Measurements from ENCODE around the gene ISLR. TPM values are rescaled to one million over a fixed set of nuclear protein-coding genes. Genes with fewer than 3 reads are reported as not detected.

Gene ISLR
- total RNA-seq, 8 experiments from 2014 or later, result 0.54 to 278 (median 1.5) TPM

GRCh38 chr15:74193905-74194304, 20.4 kb downstream of the ISLR start:
- Histone ChIP-seq H3K4me1 (replicated peaks in 1 of 2) (peaks cover 7 to 8% of the 10 kb centered on the region in 2 donors), H3K27ac (no peak overlapping the region), H3K4me3 (no peak overlapping the region)
- in situ Hi-C loops (cut with MboI; ENCODE audit: low pct_unique_long_range_greater_than_20kb in 2 of 9, low sequenced_read_pairs in 9 of 9, unreplicated experiment in 9 of 9), result no loop called here
- WGBS, 10 experiments, result 58 to 100% (median 80%) methylated on average over 2 to 4 of the region's 6 CpGs; no CpG with 5 or more reads in 7 of the 10 experiments
- ATAC-seq (replicated peaks in 6 of 8), result no peak

GRCh38 chr15:74194572-74195559, 21.4 kb downstream of the ISLR start:
- H3K4me3 ChIP-seq, result no peak overlapping the region
- no peak for ATAC-seq (replicated peaks in 6 of 8)
- 92 to 100% (median 94%) methylated on average over 1 to 7 of the region's 13 CpGs; no CpG with 5 or more reads in 2 of the 10 experiments for WGBS, 10 experiments
- in situ Hi-C loops (cut with MboI; ENCODE audit: low pct_unique_long_range_greater_than_20kb in 2 of 9, low sequenced_read_pairs in 9 of 9, unreplicated experiment in 9 of 9), result no loop called here
- peaks cover 8 to 12% of the 10 kb centered on the region in 2 donors for H3K4me1 ChIP-seq (replicated peaks in 1 of 2)
- no peak overlapping the region for H3K27ac ChIP-seq

GRCh38 chr15:74196175-74196574, 22.7 kb downstream of the ISLR start:
- in situ Hi-C loops (cut with MboI; ENCODE audit: low pct_unique_long_range_greater_than_20kb in 2 of 9, low sequenced_read_pairs in 9 of 9, unreplicated experiment in 9 of 9), result no loop called here
- peaks cover 21 to 25% of the 10 kb centered on the region in 2 donors for H3K4me1 ChIP-seq (replicated peaks in 1 of 2)
- H3K27ac ChIP-seq, result no peak overlapping the region
- WGBS, 10 experiments, result 0 to 100% (median 10%) methylated on average over 1 to 6 of the region's 7 CpGs; no CpG with 5 or more reads in 5 of the 10 experiments
- peak in 6 of 8 experiments; percentile 37 to 73 (median 46) for ATAC-seq (replicated peaks in 6 of 8)
- H3K4me3 ChIP-seq, result no peak overlapping the region

DNA sequence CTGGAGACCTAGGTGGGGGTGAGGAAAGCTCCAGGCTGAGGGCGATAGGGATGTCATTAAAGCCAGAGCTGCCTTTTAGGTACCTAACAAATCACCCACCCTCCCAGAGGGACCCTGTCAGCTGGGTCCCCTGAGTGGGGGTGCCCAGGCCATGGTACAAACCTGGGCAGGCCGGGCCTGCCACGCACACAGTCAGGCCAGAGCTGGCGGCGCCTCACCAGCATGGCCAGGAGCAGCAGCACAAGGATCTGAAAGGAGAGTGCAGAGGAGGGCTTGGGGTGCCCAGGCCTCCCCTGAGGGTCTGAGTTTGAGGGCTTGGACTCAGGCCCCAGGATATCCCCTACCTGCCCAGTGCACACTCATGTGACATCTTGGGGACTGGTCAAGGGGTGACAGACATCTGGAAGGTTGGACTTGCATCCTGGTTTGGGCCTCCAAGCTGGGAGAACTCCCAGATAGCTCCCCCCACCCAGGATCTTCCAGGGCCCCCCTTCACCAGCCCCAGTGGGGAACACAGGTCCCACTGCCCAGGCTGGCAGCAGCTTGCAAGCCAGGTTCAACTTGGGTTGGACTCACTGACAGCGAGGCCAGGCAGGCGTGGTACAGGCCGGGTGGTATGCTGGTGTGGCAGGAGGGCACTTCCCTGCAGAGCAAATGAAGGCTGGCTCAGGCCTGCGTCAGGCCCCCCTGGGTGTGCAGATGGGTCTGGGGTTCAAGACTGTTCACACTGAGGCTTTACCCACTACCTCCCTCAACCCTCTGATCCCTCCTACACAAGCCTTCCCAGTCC, 23.9 kb downstream of the ISLR start:
- in situ Hi-C loops (cut with MboI; ENCODE audit: low pct_unique_long_range_greater_than_20kb in 2 of 9, low sequenced_read_pairs in 9 of 9, unreplicated experiment in 9 of 9), result no loop called here
- Histone ChIP-seq H3K4me3 (no peak overlapping the region), H3K27ac (no peak overlapping the region), H3K4me1 (replicated peaks in 1 of 2) (peaks cover 26 to 29% of the 10 kb centered on the region in 2 donors)
- ATAC-seq (replicated peaks in 6 of 8), result no peak
- 92 to 100% (median 100%) methylated on average over 1 to 4 of the region's 9 CpGs; no CpG with 5 or more reads in 7 of the 10 experiments for WGBS, 10 experiments

DNA sequence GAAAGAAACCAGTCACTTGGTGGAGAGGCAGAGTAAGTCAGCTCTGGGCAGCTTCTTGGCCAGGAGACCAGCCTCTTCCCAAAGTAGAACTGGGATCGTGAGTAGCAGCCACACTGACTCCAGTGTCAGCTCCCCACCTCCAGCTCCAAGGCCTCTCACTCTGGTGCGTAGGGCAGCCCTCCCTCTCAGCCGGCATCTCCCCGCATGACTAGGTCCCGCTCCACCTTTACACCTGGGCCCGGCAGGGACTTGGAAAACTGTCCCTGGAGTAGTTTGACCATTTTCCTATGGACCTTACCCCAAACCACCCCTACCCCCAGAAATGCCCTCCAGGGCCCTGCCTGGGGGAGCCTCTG, 25.8 kb downstream of the ISLR start:
- WGBS, 10 experiments, result 60 to 100% (median 100%) methylated on average over 1 to 3 of the region's 6 CpGs; no CpG with 5 or more reads in 5 of the 10 experiments
- in situ Hi-C loops (cut with MboI; ENCODE audit: low pct_unique_long_range_greater_than_20kb in 2 of 9, low sequenced_read_pairs in 9 of 9, unreplicated experiment in 9 of 9), result no loop called here
- no peak overlapping the region for H3K27ac ChIP-seq
- ATAC-seq (replicated peaks in 6 of 8), result no peak
- H3K4me1 ChIP-seq (replicated peaks in 1 of 2), result peaks cover 45 to 48% of the 10 kb centered on the region in 2 donors
- no peak overlapping the region for H3K4me3 ChIP-seq

- in situ Hi-C loops (cut with MboI; ENCODE audit: low pct_unique_long_range_greater_than_20kb in 2 of 9, low sequenced_read_pairs in 9 of 9, unreplicated experiment in 9 of 9), result no loop called here
- peak in 2 of 8 experiments; percentile 16 to 22 for ATAC-seq (replicated peaks in 6 of 8)
- H3K4me3 ChIP-seq, result peak overlapping the region in 1 of 5 donors; percentile 38
- H3K27ac ChIP-seq, result peak overlapping the region; percentile 74 to 86
- H3K4me1 ChIP-seq (replicated peaks in 1 of 2), result peaks cover 48 to 56% of the 10 kb centered on the region in 2 donors
- 20 to 80% (median 40%) methylated on average over 1 of the region's 1 CpG; no CpG with 5 or more reads in 7 of the 10 experiments for whole genome bisulfite sequencing, 10 experiments
Measured at GRCh38 chr15:74200412-74200815, 26.9 kb downstream of the ISLR start.

DNA sequence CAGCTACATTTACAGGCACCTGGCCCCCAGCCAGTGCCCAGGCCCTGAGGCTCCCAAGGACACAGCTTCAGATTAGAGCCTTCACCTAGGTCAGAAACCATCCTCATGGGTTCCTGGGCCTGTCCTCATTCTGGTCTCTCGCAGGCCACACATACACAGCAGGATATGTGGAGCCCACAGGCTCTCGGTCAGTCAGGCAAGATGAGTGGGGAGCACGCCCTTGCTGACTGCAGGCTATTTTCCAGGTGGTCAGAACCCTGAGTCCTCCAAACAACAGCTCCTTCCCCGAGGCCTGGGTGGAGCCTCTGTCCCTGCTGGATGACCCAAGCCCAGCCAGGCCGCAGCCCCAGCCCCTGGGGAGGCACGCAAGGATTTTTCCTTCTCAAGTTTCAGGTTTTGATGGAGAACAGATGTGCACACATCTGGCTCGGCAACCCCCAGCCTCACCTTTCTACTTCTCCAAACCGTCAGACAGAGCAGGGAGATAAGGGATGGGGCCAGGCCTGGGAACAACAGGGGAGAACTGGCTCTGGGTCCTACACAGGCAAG, 27.4 kb downstream of the ISLR start:
- Histone ChIP-seq H3K4me1 (replicated peaks in 1 of 2) (peaks cover 48 to 56% of the 10 kb centered on the region in 2 donors), H3K27ac (peak overlapping the region; percentile 74 to 86), H3K4me3 (peak overlapping the region in 2 of 5 donors; percentile 10 to 38)
- ATAC-seq (replicated peaks in 6 of 8), result peak in 3 of 8 experiments; percentile 11 to 54 (median 54)
- WGBS, 10 experiments, result 0 to 35% (median 20%) methylated on average over 1 to 3 of the region's 8 CpGs; no CpG with 5 or more reads in 7 of the 10 experiments
- in situ Hi-C loops (cut with MboI; ENCODE audit: low pct_unique_long_range_greater_than_20kb in 2 of 9, low sequenced_read_pairs in 9 of 9, unreplicated experiment in 9 of 9), result no loop called here

- peaks cover 48 to 56% of the 10 kb centered on the region in 2 donors for H3K4me1 ChIP-seq (replicated peaks in 1 of 2)
- WGBS, 10 experiments, result 21 to 100% (median 52%) methylated on average over 1 to 6 of the region's 7 CpGs; no CpG with 5 or more reads in 3 of the 10 experiments
- peak overlapping the region; percentile 74 to 86 for H3K27ac ChIP-seq
- ATAC-seq (replicated peaks in 6 of 8), result no peak
- peak overlapping the region in 4 of 5 donors; percentile 1 to 38 (median 16) for H3K4me3 ChIP-seq
- in situ Hi-C loops (cut with MboI; ENCODE audit: low pct_unique_long_range_greater_than_20kb in 2 of 9, low sequenced_read_pairs in 9 of 9, unreplicated experiment in 9 of 9), result no loop called here
Measured at GRCh38 chr15:74201710-74202420, 28.4 kb downstream of the ISLR start.

- Histone ChIP-seq H3K4me1 (replicated peaks in 1 of 2) (peaks cover 48 to 56% of the 10 kb centered on the region in 2 donors), H3K27ac (peak within 1 kb of the TSS; percentile 74 to 86), H3K4me3 (peak within 1 kb of the TSS in 4 of 5 donors; percentile 10 to 38 (median 17))
- in situ Hi-C loops (cut with MboI; ENCODE audit: low pct_unique_long_range_greater_than_20kb in 2 of 9, low sequenced_read_pairs in 9 of 9, unreplicated experiment in 9 of 9), result no loop called here
- 0 to 80% (median 48%) methylated on average over 1 to 4 of the region's 26 CpGs; no CpG with 5 or more reads in 4 of the 10 experiments for WGBS, 10 experiments
- peak in 7 of 8 experiments; percentile 2 to 78 (median 77) for ATAC-seq (replicated peaks in 6 of 8)
Measured at GRCh38 chr15:74202452-74203401, 29.2 kb downstream of the ISLR start, which contains the start of gene STRA6. TSS of gene STRA6 (minus strand) at chr15:74202787. CDS start at chr15:74202267, 520 bp downstream.

- peak overlapping the region; percentile 74 to 86 for H3K27ac ChIP-seq
- WGBS, 10 experiments, result 0 to 40% (median 0%) methylated on average over 1 of the region's 10 CpGs; no CpG with 5 or more reads in 7 of the 10 experiments
- ATAC-seq (replicated peaks in 6 of 8), result peak; percentile 25 to 76 (median 62)
- H3K4me3 ChIP-seq, result peak overlapping the region in 2 of 5 donors; percentile 21 to 38
- in situ Hi-C loops (cut with MboI; ENCODE audit: low pct_unique_long_range_greater_than_20kb in 2 of 9, low sequenced_read_pairs in 9 of 9, unreplicated experiment in 9 of 9), result no loop called here
- peaks cover 55 to 63% of the 10 kb centered on the region in 2 donors for H3K4me1 ChIP-seq (replicated peaks in 1 of 2)
Measured at GRCh38 chr15:74203914-74204431, 30.5 kb downstream of the ISLR start.

GRCh38 chr15:74205582-74205947, 32.1 kb downstream of the ISLR start:
- ATAC-seq (replicated peaks in 6 of 8), result no peak
- Histone ChIP-seq H3K4me3 (no peak overlapping the region), H3K27ac (no peak overlapping the region), H3K4me1 (replicated peaks in 1 of 2) (peaks cover 62 to 66% of the 10 kb centered on the region in 2 donors)
- WGBS, 10 experiments, result 40 to 100% (median 88%) methylated on average over 1 to 2 of the region's 4 CpGs; no CpG with 5 or more reads in 6 of the 10 experiments
- in situ Hi-C loops (cut with MboI; ENCODE audit: low pct_unique_long_range_greater_than_20kb in 2 of 9, low sequenced_read_pairs in 9 of 9, unreplicated experiment in 9 of 9), result no loop called here
